ENCODE measurements around the gene ZC3HAV1L. TPM values are rescaled to one million over a fixed set of nuclear protein-coding genes. Genes with fewer than 3 reads are reported as not detected.
"Not testable (repeated sequence)": the region's sequence is repeated elsewhere in the genome, so short reads cannot be mapped to it uniquely, and the experiment has no call there.

The ZC3HAV1L gene
- polyA plus RNA-seq, 6 donors from 2014 or later, result 0.18 TPM; not detected in 5

DNA sequence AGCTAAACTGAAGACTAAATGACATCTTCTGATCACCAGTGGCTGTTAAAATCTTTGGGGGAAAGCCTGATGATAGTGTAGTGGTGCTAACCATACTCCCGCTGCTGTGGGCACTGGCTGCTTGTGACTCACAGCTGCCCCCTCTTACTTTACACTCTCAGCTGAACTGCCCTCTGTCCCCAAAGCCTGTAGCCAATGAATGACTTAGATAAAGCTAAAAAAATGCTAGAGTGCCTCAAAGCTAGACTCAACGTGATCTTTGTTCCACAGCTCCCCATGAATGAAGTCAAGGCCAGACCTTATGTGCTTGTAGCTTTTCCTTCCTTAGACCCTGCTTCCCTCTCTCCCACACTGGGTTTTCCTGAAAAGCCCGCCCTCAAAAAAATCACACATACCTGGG is 6.5 kb downstream of the ZC3HAV1L start:
- peak overlapping the region in 1 of 6 donors; percentile 70 for H3K27ac Mint-ChIP-seq

DNA sequence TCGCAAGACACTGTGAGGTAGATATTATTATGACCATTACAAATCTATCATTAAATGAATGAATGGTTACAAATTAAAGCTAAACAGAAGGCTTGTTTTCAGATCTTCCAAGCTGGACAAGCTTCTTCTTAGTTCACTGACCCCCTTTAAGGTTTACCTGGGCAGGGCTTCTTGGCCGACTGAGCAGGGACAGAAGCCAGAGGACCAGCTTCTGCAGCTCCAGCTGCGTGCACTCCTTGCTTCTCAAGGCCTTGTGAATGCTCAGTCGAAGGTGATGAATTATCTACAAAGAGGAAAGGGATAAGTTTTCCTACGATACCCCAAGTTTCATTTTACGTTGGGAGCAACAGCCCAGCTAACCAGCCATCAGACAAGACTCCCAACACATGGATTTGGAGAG is 9.3 kb downstream of the ZC3HAV1L start:
- no peaks in the 10 kb centered on the region for H3K4me1 Mint-ChIP-seq
- peak overlapping the region in 1 of 6 donors; percentile 34 for H3K27ac Mint-ChIP-seq
- H3K36me3 Mint-ChIP-seq, result no peaks in the 10 kb centered on the region
- no peak overlapping the region for H3K4me3 Mint-ChIP-seq
- DNase-seq (no peak), ATAC-seq (ENCODE audit: low read depth in 2 of 2) (no peak)
- H3K27me3 Mint-ChIP-seq, result no peaks in the 10 kb centered on the region
- no peaks in the 10 kb centered on the region for H3K9me3 Mint-ChIP-seq

More for the DNA sequence above, 6.5 kb downstream of the ZC3HAV1L start:
- no peaks in the 10 kb centered on the region for H3K36me3 Mint-ChIP-seq
- H3K4me3 Mint-ChIP-seq, result no peak overlapping the region
- H3K27me3 Mint-ChIP-seq, result no peaks in the 10 kb centered on the region
- no peaks in the 10 kb centered on the region for H3K4me1 Mint-ChIP-seq
- H3K9me3 Mint-ChIP-seq, result no peaks in the 10 kb centered on the region
- ATAC-seq (ENCODE audit: low read depth in 2 of 2), result no peak
- no peak for DNase-seq

DNA sequence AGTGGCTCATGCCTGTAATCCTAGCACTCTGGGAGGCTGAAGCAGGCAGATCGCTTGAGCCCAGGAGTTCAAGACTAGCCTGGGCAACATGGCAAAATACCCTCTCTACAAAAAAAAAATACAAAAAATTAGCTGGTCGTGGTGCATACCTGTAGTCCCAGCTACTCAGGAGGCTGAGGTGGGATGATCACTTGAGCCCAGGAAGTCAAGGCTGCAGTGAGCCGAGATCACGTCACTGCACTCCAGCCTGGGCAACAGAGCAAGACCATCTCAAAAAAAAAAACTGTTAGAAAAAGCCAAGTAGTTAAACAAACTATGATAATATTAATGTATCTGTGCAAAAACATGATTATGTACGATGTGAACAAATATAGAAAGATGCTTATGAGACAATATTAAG is 10.0 kb downstream of the ZC3HAV1L start:
- ATAC-seq (ENCODE audit: low read depth in 2 of 2); H3K36me3 Mint-ChIP-seq; DNase-seq; H3K27me3 Mint-ChIP-seq; H3K9me3 Mint-ChIP-seq; H3K4me1 Mint-ChIP-seq; H3K4me3 Mint-ChIP-seq: not testable (repeated sequence)
- peak overlapping the region in 1 of 6 donors; percentile 60 for H3K27ac Mint-ChIP-seq

- Mint-ChIP-seq H3K36me3 (no peaks in the 10 kb centered on the region), H3K4me3 (no peak overlapping the region), H3K4me1 (no peaks in the 10 kb centered on the region), H3K27ac (no peak overlapping the region), H3K9me3 (no peaks in the 10 kb centered on the region), H3K27me3 (no peaks in the 10 kb centered on the region)
- ATAC-seq (ENCODE audit: low read depth in 2 of 2) (no peak), DNase-seq (no peak)
Observed at GRCh38 chr7:139023076-139023475, 12.8 kb downstream of the ZC3HAV1L start.

GRCh38 chr7:139022286-139022685 is 13.6 kb downstream of the ZC3HAV1L start:
- DNase-seq, result no peak
- Mint-ChIP-seq H3K4me3 (no peak overlapping the region), H3K36me3 (no peaks in the 10 kb centered on the region), H3K27ac (peak overlapping the region in 1 of 6 donors; percentile 18), H3K4me1 (no peaks in the 10 kb centered on the region), H3K27me3 (peaks cover 0 to under 1% (median 0%) of the 10 kb centered on the region in 3 donors), H3K9me3 (no peaks in the 10 kb centered on the region)
- ATAC-seq (ENCODE audit: low read depth in 2 of 2), result no peak

DNA sequence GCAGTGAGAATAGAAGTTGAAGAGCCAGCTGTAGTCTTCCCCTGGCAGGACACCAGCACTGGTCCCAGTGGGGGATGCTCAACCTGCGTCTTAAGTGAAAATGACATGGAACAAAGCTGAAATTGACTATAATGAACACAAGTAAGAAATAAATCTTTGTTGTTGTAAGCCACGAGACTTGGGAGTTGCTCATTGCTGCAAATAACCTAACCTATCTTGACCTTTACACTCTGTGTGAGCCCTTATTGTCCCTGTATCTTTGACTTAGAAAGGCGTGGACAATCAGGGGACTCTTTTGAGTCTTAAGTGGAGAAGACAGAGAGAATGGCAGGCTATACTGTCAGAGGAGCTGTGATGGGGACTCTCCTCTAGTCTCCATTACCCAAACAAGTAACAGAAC is 16.9 kb downstream of the ZC3HAV1L start:
- H3K4me3 Mint-ChIP-seq, result no peak overlapping the region

DNA sequence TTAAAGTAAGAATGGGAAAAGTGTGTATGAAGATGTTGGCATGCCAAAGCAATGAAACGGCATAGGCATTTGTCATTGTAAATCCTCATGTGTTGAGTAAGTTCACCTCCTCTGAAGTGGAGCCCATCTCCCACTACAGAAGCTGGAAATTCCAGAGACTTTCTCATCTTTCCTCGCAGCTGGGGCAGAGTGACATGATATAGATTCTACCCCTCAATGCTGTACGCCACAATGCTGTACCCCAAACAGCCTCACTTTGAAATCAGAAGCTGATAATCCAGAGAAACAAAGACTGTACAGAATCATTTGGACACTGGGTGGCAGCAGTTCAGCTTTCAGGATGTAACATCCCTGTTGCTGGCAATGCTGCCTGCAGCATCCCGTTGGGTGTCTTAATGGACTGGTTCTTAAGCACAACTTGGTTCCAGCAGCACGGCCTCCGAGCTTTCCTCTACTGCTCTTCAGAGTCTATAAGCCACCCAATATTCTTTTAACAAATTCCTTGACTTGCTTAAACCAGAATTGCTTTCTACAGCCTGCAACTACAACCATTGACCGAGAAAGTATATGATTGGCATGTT is 18.8 kb downstream of the ZC3HAV1L start:
- DNase-seq (peak; percentile 31), ATAC-seq (ENCODE audit: low read depth in 2 of 2) (peak; percentile 66 to 91)
- H3K4me3 Mint-ChIP-seq, result no peak overlapping the region
- H3K9me3 Mint-ChIP-seq, result no peaks in the 10 kb centered on the region
- H3K4me1 Mint-ChIP-seq, result no peaks in the 10 kb centered on the region
- no peaks in the 10 kb centered on the region for H3K36me3 Mint-ChIP-seq
- no peak overlapping the region for H3K27ac Mint-ChIP-seq
- H3K27me3 Mint-ChIP-seq, result peaks cover 9 to 20% (median 15%) of the 10 kb centered on the region in 3 donors

More for the DNA sequence above, 16.9 kb downstream of the ZC3HAV1L start:
- DNase-seq (no peak), ATAC-seq (ENCODE audit: low read depth in 2 of 2) (no peak)
- H3K27me3 Mint-ChIP-seq, result peaks cover 9 to 11% (median 9%) of the 10 kb centered on the region in 3 donors
- H3K36me3 Mint-ChIP-seq, result no peaks in the 10 kb centered on the region
- no peak overlapping the region for H3K27ac Mint-ChIP-seq
- H3K4me1 Mint-ChIP-seq, result no peaks in the 10 kb centered on the region
- no peaks in the 10 kb centered on the region for H3K9me3 Mint-ChIP-seq

- no peak overlapping the region for H3K27ac Mint-ChIP-seq
- ATAC-seq (ENCODE audit: low read depth in 2 of 2) (no peak), DNase-seq (no peak)
- peaks cover 4 to 20% (median 15%) of the 10 kb centered on the region in 3 donors for H3K27me3 Mint-ChIP-seq
- no peaks in the 10 kb centered on the region for H3K36me3 Mint-ChIP-seq
- no peak overlapping the region for H3K4me3 Mint-ChIP-seq
- H3K9me3 Mint-ChIP-seq, result peaks cover 0 to 2% (median 0%) of the 10 kb centered on the region in 7 donors
- no peaks in the 10 kb centered on the region for H3K4me1 Mint-ChIP-seq
Observed at GRCh38 chr7:139011373-139011772, 24.5 kb downstream of the ZC3HAV1L start.

DNA sequence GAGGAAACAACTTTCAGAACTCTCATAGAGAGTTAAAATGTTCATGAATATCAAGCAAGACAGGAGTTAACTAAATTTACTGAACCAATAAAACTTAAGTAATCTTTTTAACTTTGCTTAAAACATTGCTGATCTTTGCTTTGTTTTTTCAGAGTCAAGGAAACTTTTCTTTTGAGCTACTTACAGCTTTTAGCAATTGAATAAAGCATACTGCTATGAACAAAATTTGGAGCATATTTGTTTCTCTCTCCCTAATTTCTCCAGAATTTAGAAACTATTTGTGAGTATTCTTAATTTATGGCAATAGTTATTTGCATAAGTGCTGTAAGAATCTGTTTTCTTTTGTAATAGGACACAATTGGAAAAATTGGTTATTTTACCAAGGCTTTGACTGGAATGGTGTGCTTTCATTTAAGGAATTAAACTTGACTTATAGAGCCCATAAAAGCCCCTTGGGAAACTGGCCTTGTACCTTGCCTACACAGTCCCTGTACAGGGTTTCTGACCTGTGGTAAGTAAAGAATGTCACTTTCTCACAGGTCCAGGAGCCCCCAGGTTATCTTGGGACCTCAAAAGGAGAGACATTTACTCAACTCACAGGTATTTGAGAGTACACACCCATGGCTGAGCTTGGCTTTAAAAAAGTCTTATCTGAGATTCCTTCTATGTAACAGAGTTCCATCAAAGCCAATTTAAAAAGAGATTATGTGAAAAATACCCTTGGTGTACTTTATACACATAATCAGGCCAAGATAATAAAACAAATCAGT is 31.3 kb downstream of the ZC3HAV1L start:
- Mint-ChIP-seq H3K4me3 (no peak overlapping the region), H3K9me3 (peaks cover 0 to 37% (median 13%) of the 10 kb centered on the region in 7 donors), H3K27ac (peak overlapping the region in 1 of 6 donors; percentile 41), H3K4me1 (no peaks in the 10 kb centered on the region), H3K27me3 (peaks cover 6 to 27% (median 15%) of the 10 kb centered on the region in 3 donors), H3K36me3 (no peaks in the 10 kb centered on the region)
- no peak for ATAC-seq (ENCODE audit: low read depth in 2 of 2)
- no peak for DNase-seq

DNA sequence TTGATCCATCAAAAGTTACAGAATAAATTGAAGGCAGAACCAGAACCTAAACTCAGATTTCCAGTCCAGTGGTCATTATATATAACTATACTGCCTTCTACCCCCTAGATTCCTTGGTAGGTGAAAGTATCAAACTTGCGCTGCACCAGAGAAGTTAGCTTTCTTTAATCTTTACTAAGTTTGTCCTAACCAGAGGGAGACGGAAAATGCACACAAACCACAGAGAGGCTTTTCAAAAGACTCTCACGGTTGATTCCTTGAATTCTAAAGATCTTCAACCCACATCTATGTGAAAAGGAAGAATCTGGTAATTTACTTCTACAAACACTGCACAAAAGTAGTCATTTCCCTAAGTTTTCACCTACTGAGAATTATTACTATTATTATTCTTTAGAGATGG is 36.4 kb downstream of the ZC3HAV1L start:
- no peaks in the 10 kb centered on the region for H3K36me3 Mint-ChIP-seq
- H3K27me3 Mint-ChIP-seq, result peaks cover 6 to 34% (median 17%) of the 10 kb centered on the region in 3 donors
- no peak overlapping the region for H3K27ac Mint-ChIP-seq
- no peak for ATAC-seq (ENCODE audit: low read depth in 2 of 2)
- peaks cover 0 to 22% (median 5%) of the 10 kb centered on the region in 7 donors for H3K9me3 Mint-ChIP-seq
- no peak for DNase-seq
- no peaks in the 10 kb centered on the region for H3K4me1 Mint-ChIP-seq
- no peak overlapping the region for H3K4me3 Mint-ChIP-seq

DNA sequence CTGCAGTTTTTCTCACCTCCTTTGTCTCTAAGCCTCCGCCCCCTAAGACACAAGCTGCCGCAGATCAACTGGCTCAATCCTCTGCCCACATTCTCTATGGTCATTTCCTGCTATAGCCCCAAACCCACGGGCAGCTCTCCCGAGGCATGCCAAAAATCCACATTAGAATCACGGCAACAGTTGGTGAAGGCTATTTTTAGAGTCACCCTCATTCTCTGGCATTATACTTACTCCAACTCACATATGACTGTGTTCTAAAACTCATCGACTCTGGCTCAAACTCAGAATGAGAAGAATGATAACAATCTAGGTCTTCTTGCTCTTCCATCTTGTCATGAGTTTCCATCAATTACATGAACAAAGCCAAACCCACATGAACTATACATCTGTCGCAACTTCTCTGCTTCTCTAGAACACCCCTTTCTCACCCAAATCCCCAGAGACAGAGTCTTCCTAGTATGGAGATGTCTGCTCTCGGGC is 43.8 kb downstream of the ZC3HAV1L start:
- ATAC-seq (ENCODE audit: low read depth in 2 of 2), result no peak
- Mint-ChIP-seq H3K27me3 (peaks cover 18 to 38% (median 22%) of the 10 kb centered on the region in 3 donors), H3K27ac (peak overlapping the region in 1 of 6 donors; percentile 30), H3K36me3 (peaks cover 5 to 6% of the 10 kb centered on the region in 2 donors), H3K9me3 (peaks cover 2 to 10% (median 4%) of the 10 kb centered on the region in 7 donors), H3K4me1 (no peaks in the 10 kb centered on the region), H3K4me3 (no peak overlapping the region)
- no peak for DNase-seq

DNA sequence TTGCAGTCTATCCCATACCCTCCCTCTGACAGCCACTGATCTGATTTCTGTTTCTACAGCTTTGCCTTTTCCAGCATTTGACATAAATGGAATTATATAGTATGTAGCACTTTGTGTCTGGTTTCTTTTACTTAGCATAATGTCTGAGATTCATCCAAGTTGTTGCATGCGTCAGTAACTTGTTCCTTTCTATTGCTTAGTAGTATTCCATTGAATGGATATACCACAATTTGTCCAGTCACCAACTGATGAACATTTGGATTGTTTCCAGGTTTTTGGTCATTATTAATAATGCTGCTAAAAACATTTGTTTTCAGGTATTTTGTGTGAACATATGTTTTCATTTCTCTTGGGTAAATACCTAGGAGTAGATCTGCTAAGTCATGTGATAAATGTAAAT is 48.2 kb downstream of the ZC3HAV1L start:
- H3K4me1 Mint-ChIP-seq, result no peaks in the 10 kb centered on the region
- peaks cover 2 to 13% (median 4%) of the 10 kb centered on the region in 7 donors for H3K9me3 Mint-ChIP-seq

DNA sequence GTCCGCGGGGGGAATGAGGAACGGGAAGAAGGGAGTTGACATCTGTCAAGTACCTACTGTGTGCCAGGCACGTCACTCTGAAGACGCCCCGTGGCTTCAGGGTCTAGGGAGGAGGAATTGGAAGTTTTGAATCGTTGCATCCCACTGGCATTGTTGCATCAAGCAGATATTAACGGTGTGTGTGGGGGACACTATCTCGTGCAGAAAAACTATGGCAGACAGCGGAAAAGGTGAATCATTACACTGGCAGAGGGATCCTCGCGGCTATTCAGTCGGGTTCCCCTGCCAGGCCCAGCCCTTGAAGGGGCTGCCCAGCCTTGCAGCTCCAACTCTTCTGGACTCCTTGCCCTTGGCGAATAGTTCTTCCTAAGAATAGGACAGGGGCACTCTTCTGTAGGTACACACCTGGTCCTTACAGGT is 53.6 kb downstream of the ZC3HAV1L start:
- peak overlapping the region; percentile 65 to 91 (median 76) for H3K4me3 Mint-ChIP-seq
- H3K4me1 Mint-ChIP-seq, result peaks cover 9 to 16% (median 15%) of the 10 kb centered on the region in 3 donors
- peak overlapping the region in 3 of 6 donors; percentile 30 to 66 (median 62) for H3K27ac Mint-ChIP-seq
- peaks cover 0 to 3% (median 0%) of the 10 kb centered on the region in 7 donors for H3K9me3 Mint-ChIP-seq
- DNase-seq (no peak), ATAC-seq (ENCODE audit: low read depth in 2 of 2) (no peak)
- no peaks in the 10 kb centered on the region for H3K36me3 Mint-ChIP-seq
- H3K27me3 Mint-ChIP-seq, result peaks cover 35 to 54% (median 47%) of the 10 kb centered on the region in 3 donors

More for the DNA sequence above, 48.2 kb downstream of the ZC3HAV1L start:
- H3K27ac Mint-ChIP-seq, result no peak overlapping the region
- ATAC-seq (ENCODE audit: low read depth in 2 of 2) (no peak), DNase-seq (no peak)
- peaks cover 5 to 6% of the 10 kb centered on the region in 2 donors for H3K36me3 Mint-ChIP-seq
- H3K4me3 Mint-ChIP-seq, result no peak overlapping the region
- peaks cover 28 to 50% (median 30%) of the 10 kb centered on the region in 3 donors for H3K27me3 Mint-ChIP-seq
